HG03196 (cell line): ENCODE data around the gene POLD3.
A peak's percentile ranks its signal among the peaks of the same experiment; 100 is the strongest.

Source experiments
- ATAC-seq: cut with Tn5 transposase; IDR thresholded peaks from one replicate; pipeline ENCODE4 v1.9.1; 2021; ENCODE audit not compliant: unreplicated experiment

POLD3 gene, protein sequence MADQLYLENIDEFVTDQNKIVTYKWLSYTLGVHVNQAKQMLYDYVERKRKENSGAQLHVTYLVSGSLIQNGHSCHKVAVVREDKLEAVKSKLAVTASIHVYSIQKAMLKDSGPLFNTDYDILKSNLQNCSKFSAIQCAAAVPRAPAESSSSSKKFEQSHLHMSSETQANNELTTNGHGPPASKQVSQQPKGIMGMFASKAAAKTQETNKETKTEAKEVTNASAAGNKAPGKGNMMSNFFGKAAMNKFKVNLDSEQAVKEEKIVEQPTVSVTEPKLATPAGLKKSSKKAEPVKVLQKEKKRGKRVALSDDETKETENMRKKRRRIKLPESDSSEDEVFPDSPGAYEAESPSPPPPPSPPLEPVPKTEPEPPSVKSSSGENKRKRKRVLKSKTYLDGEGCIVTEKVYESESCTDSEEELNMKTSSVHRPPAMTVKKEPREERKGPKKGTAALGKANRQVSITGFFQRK

DNA sequence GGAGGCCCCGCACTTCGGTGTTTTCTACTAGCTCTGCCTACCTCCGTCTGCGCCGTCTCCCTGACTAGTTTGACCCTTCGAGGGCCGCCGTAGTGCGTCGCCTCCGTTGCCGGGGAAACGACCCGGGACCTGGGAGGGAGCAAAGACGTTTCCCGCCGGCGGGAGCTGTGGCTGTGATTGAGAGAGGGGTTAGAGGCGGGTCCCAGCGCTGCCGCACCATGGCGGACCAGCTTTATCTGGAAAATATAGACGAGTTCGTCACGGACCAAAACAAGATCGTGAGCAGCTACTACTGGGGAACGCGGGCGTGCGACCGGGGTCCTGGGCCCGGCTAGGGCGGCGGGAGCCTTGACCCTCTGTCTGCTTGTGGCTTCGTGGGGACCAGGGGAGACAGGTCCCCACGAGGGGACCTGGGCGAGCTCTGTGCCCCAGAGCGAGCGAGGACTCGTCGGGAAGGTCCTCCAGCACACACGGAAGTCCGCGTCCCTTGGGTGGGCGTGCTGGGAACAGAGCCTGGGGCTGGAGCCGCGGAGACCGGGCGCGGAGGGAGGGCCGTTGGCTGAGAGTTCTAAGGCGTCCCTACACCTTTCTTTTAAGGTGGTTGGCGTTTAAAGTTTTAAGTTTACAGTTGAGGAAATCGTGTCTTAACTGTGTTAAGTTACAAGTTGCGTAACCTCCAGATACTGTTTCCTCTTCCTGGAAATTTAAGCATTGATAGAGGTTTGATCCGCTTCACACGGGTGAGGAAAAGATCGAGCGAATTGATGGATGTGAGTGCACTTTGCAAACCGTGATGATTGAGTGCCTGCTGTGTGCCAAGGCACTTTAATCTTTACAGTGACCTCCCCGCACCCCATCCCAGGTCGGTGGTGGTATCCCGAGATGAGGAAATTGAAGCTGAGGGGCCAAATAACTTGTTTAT is at the start of gene POLD3:
Gene POLD3 (plus strand): TSS at position 142 of the 922 bp plus-strand sequence. CDS start 77 bp downstream, at position 219.
- ATAC-seq: peak; percentile 91

DNA sequence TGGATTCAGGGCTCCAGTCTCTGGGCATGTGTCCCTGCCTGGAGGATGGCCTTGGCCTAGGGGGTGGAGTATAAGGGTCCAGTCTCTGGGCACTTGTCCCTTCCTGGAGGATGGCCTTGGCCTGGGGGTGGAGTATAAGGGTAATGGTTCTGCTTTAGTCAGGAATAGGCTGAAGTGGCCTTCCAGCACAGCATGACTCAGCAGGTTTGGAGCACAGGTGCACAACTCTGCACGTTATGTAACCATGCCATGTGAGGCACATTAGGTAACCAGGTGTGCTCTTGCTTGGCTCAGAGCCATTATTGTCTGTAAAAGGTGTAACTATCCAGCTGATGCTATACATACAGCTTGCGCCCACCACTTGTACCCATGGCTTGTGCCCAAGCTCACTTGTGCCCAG is 48.4 kb upstream of the POLD3 start:
- no peak for ATAC-seq

DNA sequence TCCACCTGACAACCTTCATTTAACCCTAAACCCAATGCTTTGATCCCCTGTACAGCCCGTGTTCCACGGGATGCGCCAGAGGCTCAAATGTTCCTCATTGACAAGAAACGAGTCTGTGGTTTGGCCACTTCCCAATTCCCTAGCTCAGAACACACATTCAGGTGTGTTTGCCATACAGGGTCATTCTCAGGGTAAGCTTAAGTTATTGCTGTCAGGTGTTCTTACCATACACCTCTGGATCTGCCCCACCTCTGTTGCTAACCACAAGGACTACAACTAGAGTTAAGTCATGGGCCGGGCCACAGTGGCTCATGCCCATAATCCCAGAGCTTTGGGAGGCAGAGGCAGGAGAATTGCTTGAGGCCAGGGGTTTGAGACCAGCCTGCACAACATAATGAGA is 45.6 kb upstream of the POLD3 start:
- ATAC-seq: no peak

DNA sequence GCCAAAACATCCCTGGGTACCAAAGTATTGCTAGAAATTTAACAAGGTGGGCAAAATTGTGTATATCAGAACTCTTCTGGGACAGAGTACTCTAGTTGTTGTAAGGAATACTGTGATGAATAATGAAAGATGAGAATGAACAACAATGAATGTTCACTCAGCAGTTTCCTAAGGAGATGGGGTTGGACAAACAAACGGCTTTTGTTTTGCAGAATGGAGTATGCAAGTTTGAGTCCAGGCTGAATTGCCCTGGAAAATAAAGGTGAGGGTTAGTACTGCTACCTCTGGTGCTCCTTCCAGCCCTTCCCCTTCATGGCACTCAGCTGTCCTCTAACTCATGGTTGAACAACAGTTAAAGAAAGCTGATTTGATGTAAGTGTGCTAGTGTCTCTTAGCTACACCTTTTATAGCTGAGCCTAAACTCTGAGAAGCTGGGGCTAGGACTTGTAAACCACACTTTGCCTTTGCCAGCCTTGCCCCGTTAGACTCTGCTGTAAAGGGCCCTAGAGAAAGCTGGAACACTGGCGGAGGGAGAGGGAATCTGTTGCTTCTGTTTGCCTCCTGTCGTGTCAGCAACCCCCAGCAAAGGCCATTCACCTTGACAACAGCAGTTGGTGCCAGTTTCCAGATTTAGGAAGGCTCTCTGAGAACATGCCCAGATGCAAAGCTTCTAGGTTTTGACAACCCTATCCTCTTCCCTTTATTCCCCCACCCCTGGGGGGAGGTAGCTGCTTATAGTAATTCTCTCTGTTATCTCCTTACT is 41.2 kb upstream of the POLD3 start:
- ATAC-seq: no peak

DNA sequence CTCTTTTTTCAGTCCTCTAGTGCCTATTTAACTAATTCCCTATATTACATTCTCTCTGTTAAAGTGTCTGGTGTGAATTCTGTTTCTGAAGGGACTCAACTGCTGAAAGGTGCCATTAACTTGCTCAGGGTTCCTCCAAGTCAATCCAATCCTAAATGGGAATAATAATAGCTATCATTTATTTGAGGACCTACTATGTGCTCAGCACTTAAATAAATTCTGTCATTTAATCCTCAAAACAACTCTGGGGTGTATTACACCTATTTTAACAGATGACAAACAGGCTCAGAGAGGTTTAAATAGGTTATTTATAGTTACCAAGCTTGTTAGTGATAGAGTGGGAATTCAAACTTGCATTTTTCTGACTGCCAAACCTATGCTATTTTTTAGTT is 40.6 kb upstream of the POLD3 start:
- no peak for ATAC-seq

DNA sequence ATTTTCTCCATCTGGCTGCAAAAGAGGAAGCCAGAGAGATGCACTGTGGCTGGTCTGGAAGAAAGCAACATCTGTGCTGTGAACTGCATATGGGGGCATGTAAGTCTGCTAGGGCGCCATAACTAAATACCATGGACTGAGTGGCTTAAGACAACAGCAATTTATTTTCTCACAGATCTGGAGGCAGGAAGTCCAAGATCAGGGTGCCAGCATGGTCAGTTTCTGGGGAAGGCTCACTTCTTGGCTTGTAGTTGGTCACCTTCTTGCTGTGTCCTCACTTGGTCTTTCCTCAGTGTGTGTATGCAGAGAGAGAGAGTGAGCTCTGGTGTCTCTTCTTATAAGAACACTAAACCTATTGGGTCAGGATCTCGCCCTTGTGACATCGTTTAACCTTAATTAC is 34.9 kb upstream of the POLD3 start:
- ATAC-seq: no peak

DNA sequence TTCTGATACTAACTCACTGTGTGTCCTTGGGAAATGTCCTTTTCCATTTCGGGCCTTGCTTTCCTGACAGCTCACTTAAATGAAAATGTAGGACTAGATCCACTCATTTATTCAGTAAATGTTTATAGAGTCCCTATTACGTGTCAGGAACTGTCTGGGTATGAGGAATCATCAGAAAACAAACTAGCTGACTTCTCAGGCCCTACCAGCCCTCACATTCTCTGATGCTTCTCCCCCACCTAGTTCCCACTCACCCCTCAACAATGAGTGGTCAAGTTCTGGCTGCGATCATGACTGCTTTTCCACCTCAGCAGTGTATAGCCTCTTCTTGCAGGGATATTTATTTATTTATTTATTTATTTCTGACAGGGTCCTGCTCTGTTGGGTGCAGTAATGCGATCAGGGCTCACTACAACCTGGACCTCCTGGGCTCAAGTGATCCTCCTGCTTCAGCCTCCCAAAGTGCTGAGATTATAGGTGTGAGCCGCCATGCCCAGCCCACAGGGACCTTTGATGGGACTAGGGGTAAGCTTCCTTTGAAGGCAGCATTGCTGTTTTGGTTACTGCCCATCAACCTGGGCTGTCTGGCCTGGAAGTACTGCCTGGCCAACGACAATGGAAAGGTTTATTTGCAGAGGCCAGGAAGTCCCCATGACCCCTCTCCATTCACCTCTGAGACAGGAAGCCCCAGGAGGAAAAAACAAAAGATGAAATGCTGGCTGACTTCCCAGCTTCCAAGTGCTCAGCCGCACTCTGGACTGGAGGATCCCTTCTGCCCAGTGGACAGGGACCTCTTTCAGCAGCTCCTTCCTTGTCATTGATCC is 33.1 kb upstream of the POLD3 start:
- ATAC-seq: no peak

DNA sequence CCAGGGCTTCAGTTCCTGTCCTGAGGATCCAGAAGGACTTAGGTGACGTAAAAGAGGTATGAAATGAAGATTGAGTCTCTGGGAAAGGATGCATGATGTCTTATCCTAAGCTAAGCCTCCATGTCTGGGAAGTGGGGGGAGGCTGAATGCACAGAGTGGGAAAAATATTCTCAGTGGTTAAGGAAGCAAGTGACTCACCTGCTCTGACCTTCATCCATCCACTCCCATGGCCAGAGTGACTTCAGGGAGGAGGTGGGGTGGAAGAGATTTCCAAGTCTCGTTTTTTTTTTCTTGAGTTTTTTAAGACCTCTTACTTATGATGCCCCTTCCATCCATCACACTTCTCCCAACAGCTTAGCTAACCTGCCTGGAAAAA is 32.5 kb upstream of the POLD3 start:
- ATAC-seq: no peak

DNA sequence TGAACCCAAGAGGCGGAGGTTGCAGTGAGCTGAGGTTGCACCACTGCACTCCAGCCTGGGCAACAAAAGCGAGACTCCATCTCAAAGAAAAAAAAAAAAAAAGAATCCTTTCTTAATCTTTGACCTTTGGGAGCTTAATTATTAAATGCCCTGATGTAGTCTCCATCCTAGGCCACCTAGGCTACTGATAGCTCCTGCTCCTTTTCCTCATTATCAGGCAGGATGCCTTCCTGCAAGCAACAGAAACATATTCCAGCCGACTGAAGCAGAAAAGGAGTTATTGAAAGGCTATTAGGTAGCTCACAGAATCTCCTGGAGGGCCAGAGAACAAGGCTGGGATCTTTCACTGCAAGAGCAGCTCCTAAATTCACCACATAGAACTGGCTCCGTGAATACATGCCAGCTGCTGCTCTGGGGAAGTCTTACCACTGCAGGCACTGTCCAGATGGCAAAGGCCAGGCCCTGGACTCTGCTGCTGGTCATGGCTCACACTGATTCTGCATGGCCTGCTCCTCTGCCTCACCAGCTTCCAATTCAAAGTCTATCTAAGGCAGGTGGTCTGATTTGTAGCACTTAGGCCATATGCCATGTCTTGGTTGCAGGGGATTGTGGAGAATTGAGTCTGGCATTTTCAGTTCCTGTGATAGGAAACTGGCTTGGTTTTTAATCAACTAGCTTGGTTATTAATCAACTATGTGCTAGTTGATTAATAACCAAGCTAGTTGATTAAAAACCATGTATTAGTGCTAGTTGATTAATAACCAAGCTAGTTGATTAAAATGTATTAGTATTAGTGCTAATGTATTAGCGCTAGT is 26.0 kb upstream of the POLD3 start:
- ATAC-seq: no peak

DNA sequence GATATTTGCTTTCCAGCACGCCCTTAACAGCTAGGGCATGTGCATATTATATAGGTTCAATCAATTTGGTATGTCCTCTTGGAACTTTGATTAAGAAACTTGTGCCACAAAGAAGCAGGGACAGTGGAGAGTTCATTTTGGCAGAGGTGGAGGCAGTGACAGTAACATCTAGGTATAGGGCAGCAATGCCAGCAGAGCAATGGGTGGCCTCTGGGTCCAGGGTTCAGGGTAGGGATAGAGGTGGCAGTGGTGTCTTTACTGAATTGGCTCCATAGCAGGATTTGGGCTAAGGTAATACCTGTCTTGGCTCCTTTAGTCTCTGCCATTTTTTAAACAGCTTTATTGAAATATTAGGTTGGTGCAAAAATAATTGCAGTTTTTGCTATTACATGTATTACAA is 24.4 kb upstream of the POLD3 start:
- ATAC-seq: no peak

DNA sequence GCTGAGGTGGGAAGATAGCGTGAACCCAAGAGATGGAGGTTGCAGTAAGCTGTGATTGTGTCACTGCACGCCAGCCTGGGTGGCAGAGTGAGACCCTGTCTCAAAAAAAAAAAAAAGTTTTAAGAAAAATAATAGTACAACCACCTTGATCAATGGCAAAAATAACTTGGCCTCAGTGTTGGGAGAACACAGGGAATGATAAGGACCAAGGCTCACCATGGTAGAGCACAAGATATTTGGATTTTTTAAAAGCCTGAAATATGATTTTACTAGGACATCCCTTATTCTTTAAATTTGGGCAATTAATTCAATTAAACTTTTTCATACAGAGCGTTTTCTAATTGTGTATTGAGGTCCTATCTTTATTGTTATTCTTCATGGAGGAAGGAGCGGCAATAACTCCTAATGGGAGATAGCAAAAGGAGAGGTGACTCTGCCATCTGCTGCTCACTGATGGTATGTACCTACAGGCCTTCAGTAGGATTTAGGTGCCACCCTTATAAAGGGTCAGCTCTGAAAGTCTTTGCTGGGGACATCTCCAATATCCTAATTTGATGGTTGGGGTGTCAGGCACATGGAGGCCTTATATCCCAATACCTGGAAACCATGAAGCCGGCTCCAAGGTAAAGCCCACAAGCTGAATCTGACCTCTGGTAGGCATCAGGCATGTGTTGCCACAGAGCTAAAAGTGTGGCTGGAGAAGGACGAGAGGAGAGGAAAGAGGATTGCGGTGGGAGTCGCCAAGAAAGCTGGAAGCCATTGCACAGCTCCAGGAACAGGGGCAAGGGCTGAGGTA is 21.9 kb upstream of the POLD3 start:
- ATAC-seq: no peak

DNA sequence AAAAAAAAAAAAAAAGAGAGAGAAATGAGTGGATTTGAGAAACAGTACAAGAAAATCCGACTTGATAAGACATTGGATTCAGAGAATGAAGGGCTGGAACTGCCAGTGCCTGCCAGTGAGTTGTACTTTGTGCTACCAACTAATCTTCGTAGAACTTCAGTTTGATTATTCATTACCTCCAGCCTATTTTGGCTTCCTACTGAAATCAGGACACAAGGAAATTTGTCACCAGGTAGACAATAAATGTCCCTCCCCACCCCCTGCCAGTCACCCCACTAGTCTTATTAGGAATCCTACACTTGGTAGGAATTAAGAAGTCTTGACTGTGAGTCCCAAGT is 21.4 kb upstream of the POLD3 start:
- ATAC-seq: no peak

DNA sequence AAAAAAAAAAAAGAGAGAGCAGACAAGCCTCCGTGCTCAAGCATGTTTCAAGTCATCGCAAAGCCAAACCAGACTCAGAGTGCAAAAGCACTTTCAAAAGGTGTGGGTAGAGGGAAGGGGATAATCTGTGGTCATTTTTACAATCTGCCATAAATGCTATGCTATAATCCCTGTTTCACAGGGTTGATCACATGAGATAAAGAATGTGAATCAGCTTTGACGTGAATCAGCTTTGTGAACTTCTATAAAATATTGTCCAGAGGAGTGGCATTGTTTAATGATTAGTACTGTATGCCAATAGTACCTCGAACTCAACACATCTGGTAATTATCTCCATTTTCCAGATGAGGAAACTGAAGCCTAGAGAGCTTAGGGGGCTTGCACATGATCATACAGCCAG is 20.0 kb upstream of the POLD3 start:
- no peak for ATAC-seq

DNA sequence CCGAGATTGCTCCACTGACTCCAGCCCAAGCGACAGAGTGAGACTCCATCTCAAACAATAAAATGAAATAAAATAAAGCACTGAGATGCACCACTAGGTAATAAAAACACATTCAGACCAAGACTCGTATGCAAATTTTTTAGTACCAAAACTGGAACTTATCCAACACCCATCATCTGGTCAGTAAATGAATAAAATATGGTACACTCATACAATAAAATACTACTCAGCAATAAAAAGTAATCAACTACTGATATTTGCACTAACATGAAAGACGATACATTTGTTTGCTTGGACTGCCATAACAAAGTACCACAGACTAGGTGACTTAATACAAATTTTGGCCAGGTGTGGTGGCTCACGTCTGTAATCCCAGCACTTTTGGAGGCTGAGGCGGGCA is 17.8 kb upstream of the POLD3 start:
- ATAC-seq: no peak

DNA sequence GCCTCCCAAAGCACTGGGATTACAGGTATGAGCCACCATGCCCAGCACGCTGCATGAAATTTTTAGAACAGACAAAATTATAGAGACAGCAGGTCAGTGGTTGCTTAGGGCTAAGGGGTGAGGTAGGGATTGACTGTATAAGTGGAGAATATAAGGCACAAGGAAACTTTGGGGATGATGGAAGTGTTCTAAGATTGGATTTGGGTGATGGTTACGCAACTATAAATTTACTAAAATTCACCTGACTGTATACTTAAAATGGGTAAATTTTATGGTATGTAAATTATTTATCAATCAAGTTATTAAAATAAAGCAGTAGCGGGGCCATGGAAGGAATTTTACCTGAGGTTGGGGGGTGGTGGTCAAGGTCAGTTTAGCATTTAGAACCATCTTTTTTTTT is 16.4 kb upstream of the POLD3 start:
- no peak for ATAC-seq

DNA sequence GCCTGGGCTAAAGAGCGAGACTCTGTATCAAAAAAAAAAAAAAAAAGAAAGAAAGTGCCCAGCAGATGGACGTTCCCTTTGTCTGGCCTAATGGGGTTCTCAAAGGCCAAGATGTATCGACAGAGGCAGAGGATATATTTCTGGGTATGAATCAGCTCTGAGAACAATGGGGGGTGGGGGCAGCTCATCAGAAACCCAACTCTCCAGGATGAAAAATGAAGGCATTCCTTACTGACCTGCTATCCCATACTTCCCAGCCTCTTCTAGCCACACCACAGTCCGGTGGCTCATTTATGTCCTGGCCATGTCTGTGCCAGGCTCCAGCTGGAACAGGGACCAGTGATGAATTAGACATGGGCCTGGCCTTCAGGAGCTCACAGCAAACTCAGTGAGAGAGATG is 15.2 kb upstream of the POLD3 start:
- ATAC-seq: no peak

DNA sequence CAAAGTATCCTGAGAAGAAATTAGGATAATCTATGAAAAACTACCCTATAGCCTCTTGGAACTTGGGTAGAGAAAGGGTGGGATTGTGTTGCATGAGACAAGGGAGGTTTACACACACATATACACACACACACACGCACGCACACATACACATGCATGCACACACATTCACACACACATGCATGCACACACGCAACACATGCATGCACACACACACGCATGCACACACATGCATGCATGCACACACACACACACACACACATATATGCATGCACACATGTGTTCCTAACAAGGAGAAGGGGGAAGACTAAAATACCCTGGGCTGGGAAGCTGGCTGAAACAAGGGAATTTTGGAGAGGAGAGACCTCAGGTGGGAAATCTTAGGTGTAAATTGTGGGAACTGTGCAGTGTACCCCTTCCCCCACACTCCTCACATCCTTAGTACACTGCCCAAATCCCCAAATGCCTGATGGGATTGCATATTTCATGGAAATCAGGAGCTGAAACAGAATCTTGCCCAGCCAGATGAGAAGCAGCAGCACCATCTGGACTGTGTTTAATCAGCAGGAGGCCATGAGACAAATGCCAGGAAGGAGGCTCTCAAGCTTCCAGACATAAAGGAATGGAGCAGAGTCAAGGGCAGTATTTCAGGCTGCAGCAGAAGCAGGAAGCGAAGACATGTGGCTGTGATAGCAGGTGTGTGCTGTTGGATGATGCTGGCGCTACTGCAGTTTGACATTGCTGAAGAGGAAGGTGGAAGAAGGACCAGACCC is 14.6 kb upstream of the POLD3 start:
- ATAC-seq: no peak

DNA sequence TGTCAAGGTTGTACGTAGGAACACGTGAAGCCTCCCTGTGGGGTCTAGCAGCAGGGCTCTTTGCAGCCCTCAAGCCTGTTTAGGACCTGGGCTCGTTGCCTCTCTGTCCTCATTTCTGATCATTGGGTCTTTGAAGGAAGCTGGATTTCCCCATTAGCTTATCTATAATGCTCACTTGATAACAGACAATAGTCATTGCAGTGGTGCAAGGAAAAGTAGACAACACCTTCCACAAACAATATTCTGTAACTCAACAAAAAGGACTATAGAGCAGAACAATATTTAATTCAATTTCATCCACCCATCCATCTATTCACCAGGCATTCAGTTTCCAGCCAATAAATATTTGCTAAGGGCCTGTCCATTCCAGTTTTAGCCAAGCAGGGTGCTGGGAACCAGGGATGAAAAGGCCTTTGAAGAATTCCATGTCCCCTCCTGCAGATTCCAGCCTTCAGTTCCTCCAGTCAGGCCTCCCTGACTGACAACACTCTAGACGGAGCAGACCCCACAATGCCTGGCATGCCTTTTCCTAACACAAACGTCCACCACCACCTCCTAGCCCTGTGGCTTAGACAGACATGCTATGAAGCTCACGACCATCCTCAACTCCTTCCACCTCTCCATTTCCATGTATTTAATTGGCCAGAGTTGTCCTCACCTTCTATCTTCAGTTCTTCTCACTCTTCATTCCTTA is 12.7 kb upstream of the POLD3 start:
- no peak for ATAC-seq
